ENCODE data around the gene REG1B.
"Not testable (repeated sequence)": the region's sequence is repeated elsewhere in the genome, so short reads cannot be mapped to it uniquely, and the experiment has no call there.

Gene REG1B

GRCh38 chr2:79084495-79085135 is 3.2 kb downstream of the REG1B start:
- DNase-seq, result no peak

- no peak for DNase-seq
Measured at GRCh38 chr2:79083597-79084251, 4.1 kb downstream of the REG1B start.

GRCh38 chr2:79082987-79083386 is 4.8 kb downstream of the REG1B start:
- no peak for DNase-seq

GRCh38 chr2:79071078-79071477 is 16.7 kb downstream of the REG1B start:
- peak in 4 of 58 donors; percentile 1 to 18 (median 8) for DNase-seq

GRCh38 chr2:79065201-79065600 is 22.6 kb downstream of the REG1B start:
- DNase-seq, result peak in 16 of 58 donors; percentile 4 to 79 (median 26)

GRCh38 chr2:79054769-79055168 is 33.0 kb downstream of the REG1B start:
- DNase-seq, result not testable (repeated sequence)

GRCh38 chr2:79053486-79053885 is 34.3 kb downstream of the REG1B start:
- peak in 3 of 58 donors; percentile 1 to 14 (median 3) for DNase-seq

GRCh38 chr2:79041032-79041448 is 46.8 kb downstream of the REG1B start:
- DNase-seq, result peak in 3 of 58 donors; percentile 2 to 19 (median 16)

- DNase-seq, result no peak
Measured at GRCh38 chr2:79039944-79040343, 47.8 kb downstream of the REG1B start.
